Caco-2 (cell line): Measurements from ENCODE around the gene FARP1. TPM values are rescaled to one million over a fixed set of nuclear protein-coding genes. Genes with fewer than 3 reads are reported as not detected.

Experiments used
- BruUV-seq: library from RNA; stranded (reverse); fragments of 400-500 nt; replicated peaks from 2 replicates; lab custom pipeline; 2021; lab: Mats Ljungman, UMichigan
- CTCF ChIA-PET: fragments of 300-600 bp; sonication (Branson Sonifier 250); formaldehyde crosslinking; loops from one replicate; lab custom pipeline; 2022; ENCODE audit warnings: antibody characterized with exemption; lab: Charles Lee
- POLR2A ChIA-PET: fragments of 300-600 bp; sonication (Branson Sonifier 250); formaldehyde crosslinking; loops from one replicate; lab custom pipeline; 2022; ENCODE audit warnings: antibody characterized with exemption; lab: Charles Lee
- DNase-seq, 2 experiments: peaks; one replicate each; pipeline versions ENCODE4 v3.0.0 to v3.0.0-alpha.2; 2020 to 2022
- H3K27me3 ChIP-seq: replicated peaks from 2 replicates; pipeline ENCODE4 v1.6.0; 2011; ENCODE audit warnings: low read length; ENCODE audit not compliant: control insufficient read depth, insufficient read depth
- H3K36me3 ChIP-seq: 2 replicates; pipeline ENCODE4 v1.5.1; 2011; ENCODE audit warnings: low read length; ENCODE audit not compliant: control insufficient read depth, insufficient read depth
- H3K4me1 ChIP-seq: fragments of 250-450 bp; sonication (Bioruptor Pico); 2 replicates; pipeline ENCODE4 v1.5.1; 2020; ENCODE audit warnings: mild to moderate bottlenecking
- H3K4me3 ChIP-seq: 2 replicates; pipeline ENCODE4 v1.5.1; 2011; ENCODE audit warnings: low read depth, mild to moderate bottlenecking, control low read depth, low read length
- H3K9me3 ChIP-seq: fragments of 250-450 bp; sonication (Bioruptor Pico); 2 replicates; pipeline ENCODE4 v1.5.1; 2020; ENCODE audit warnings: mild to moderate bottlenecking, moderate library complexity
- H3K27ac Mint-ChIP-seq: one replicate; pipeline ENCODE4 v1.8.0; 2022; ENCODE audit warnings: mixed read lengths; ENCODE audit not compliant: unreplicated experiment
- H3K27me3 Mint-ChIP-seq: one replicate; pipeline ENCODE4 v1.8.0; 2022; ENCODE audit warnings: mixed read lengths; ENCODE audit not compliant: insufficient read depth, unreplicated experiment
- H3K36me3 Mint-ChIP-seq: one replicate; pipeline ENCODE4 v1.8.0; 2022; ENCODE audit warnings: mild to moderate bottlenecking, mixed read lengths; ENCODE audit not compliant: insufficient read depth, unreplicated experiment
- H3K4me1 Mint-ChIP-seq: one replicate; pipeline ENCODE4 v1.8.0; 2022; ENCODE audit warnings: low read depth, mixed read lengths; ENCODE audit not compliant: unreplicated experiment
- H3K4me3 Mint-ChIP-seq: one replicate; pipeline ENCODE4 v1.8.0; 2022; ENCODE audit warnings: mild to moderate bottlenecking, moderate library complexity, mixed read lengths; ENCODE audit not compliant: unreplicated experiment
- H3K9me3 Mint-ChIP-seq: one replicate; pipeline ENCODE4 v1.8.0; 2022; ENCODE audit warnings: mixed read lengths; ENCODE audit not compliant: unreplicated experiment
- intact Hi-C: fragments of 100-400 bp; cut with micrococcal nuclease; formaldehyde crosslinking; loops from one replicate; pipeline ENCODE4 v1.10.0; 2022; ENCODE audit not compliant: unreplicated experiment
- total RNA-seq: library from RNA; stranded (reverse); gene quantifications from 2 replicates; pipeline ENCODE4 v1.2.3, GENCODE V29; 2022
- TF ChIP-seq, protein P1 (sequence below), 2 experiments: fragments of 200-600 bp in 1 of 2; IDR thresholded peaks; 1 replicate in 1 of 2; 2 replicates in 1 of 2; pipeline versions ENCODE4 v1.5.1 to v1.8.0; 2011 to 2022; ENCODE audit warnings: antibody characterized with exemption in 1 of 2, control low read depth in 1 of 2, inconsistent platforms in 1 of 2, low read depth in 1 of 2, low read length in 1 of 2, mild to moderate bottlenecking in 1 of 2, moderate library complexity in 1 of 2; ENCODE audit not compliant: insufficient read depth in 1 of 2, severe bottlenecking in 1 of 2, unreplicated experiment in 1 of 2

Gene FARP1
- total RNA-seq, 1 experiment from 2014 or later, result 189 TPM

DNA sequence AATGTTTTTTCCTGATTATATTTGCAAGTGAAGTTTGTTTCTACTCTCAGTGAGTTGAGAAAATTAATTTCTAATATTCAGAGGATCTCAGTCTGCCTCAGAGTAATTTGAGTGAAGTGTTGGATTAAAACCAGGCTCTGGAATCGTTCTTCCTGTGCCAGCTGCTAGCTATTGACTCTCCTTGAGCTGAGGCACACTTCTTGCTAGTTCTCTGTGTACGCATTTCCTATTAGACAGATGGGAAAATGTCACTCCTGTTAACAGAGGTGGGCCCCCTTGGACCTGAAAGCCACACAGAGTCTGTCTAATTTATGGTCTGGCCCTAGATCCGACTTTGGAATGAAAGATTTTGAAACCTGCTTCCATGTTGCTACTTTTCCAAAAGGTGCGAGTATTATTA is 141.8 kb downstream of the FARP1 start:
- ChIA-PET CTCF (no interaction called here), POLR2A (no interaction called here)
- peaks cover 9% of the 10 kb centered on the region for H3K4me1 Mint-ChIP-seq
- DNase-seq, result no peak
- no TSS peak for BruUV-seq
- no peaks in the 10 kb centered on the region for H3K27me3 Mint-ChIP-seq
- no peak overlapping the region for H3K4me3 ChIP-seq
- no peaks in the 10 kb centered on the region for H3K36me3 ChIP-seq
- TF ChIP-seq, protein P1, sequence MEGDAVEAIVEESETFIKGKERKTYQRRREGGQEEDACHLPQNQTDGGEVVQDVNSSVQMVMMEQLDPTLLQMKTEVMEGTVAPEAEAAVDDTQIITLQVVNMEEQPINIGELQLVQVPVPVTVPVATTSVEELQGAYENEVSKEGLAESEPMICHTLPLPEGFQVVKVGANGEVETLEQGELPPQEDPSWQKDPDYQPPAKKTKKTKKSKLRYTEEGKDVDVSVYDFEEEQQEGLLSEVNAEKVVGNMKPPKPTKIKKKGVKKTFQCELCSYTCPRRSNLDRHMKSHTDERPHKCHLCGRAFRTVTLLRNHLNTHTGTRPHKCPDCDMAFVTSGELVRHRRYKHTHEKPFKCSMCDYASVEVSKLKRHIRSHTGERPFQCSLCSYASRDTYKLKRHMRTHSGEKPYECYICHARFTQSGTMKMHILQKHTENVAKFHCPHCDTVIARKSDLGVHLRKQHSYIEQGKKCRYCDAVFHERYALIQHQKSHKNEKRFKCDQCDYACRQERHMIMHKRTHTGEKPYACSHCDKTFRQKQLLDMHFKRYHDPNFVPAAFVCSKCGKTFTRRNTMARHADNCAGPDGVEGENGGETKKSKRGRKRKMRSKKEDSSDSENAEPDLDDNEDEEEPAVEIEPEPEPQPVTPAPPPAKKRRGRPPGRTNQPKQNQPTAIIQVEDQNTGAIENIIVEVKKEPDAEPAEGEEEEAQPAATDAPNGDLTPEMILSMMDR (IDR thresholded peaks at IDR 0.05; ENCODE audit: insufficient read depth in 1 of 2, low read depth in 1 of 2, low read length in 1 of 2, severe bottlenecking in 1 of 2, unreplicated experiment in 1 of 2), result no peak
- H3K27ac Mint-ChIP-seq, result no peak overlapping the region
- no peaks in the 10 kb centered on the region for H3K27me3 ChIP-seq
- H3K9me3 ChIP-seq, result no peaks in the 10 kb centered on the region
- no peaks in the 10 kb centered on the region for H3K4me1 ChIP-seq
- intact Hi-C loops, result no loop called here
- no peaks in the 10 kb centered on the region for H3K9me3 Mint-ChIP-seq
- no peak overlapping the region for H3K4me3 Mint-ChIP-seq
- peaks cover 14% of the 10 kb centered on the region for H3K36me3 Mint-ChIP-seq

DNA sequence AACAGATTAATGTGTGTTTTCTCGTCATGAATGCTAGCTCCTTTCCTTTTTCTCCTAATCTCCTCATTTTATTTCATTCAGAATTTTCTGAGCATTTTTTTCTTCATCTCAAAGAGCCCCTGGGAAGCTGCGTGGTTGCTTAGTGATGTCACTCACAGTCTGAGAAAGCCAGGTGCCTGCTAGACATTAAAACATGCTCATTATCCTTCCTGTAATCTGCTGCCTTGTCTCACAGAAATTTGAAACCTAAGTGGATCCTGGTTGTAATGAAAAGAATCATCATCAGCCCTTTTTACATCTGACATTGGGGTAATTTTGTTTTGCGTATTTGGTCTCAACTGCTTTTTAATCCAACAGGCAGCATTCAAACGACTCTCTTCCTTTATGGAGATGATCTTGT is 142.4 kb downstream of the FARP1 start:
- no TSS peak for BruUV-seq
- H3K4me1 Mint-ChIP-seq, result peaks cover 3% of the 10 kb centered on the region
- CTCF ChIA-PET, result no interaction called here

GRCh38 chr13:98285852-98286594 is 143.1 kb downstream of the FARP1 start:
- intact Hi-C loops, result no loop called here
- Mint-ChIP-seq H3K36me3 (peaks cover 22% of the 10 kb centered on the region), H3K9me3 (no peaks in the 10 kb centered on the region), H3K4me1 (no peaks in the 10 kb centered on the region), H3K27me3 (no peaks in the 10 kb centered on the region), H3K27ac (no peak overlapping the region), H3K4me3 (no peak overlapping the region)
- ChIA-PET POLR2A (no interaction called here), CTCF (no interaction called here)
- H3K9me3 ChIP-seq, result no peaks in the 10 kb centered on the region
- TF ChIP-seq, protein P1 (IDR thresholded peaks at IDR 0.05; ENCODE audit: insufficient read depth in 1 of 2, low read depth in 1 of 2, low read length in 1 of 2, severe bottlenecking in 1 of 2, unreplicated experiment in 1 of 2), result no peak
- no peaks in the 10 kb centered on the region for H3K36me3 ChIP-seq
- no peak overlapping the region for H3K4me3 ChIP-seq
- no peak for DNase-seq
- BruUV-seq, result no TSS peak
- no peaks in the 10 kb centered on the region for H3K4me1 ChIP-seq
- no peaks in the 10 kb centered on the region for H3K27me3 ChIP-seq

More for the DNA sequence above, 142.4 kb downstream of the FARP1 start:
- intact Hi-C loops, result no loop called here
- Mint-ChIP-seq H3K27ac (no peak overlapping the region), H3K9me3 (no peaks in the 10 kb centered on the region), H3K4me3 (no peak overlapping the region), H3K36me3 (peaks cover 15% of the 10 kb centered on the region), H3K27me3 (no peaks in the 10 kb centered on the region)
- POLR2A ChIA-PET, result interaction anchor here (0.6 kb wide), 1 partner anchor 17 kb away, joined by 4 read pairs; no protein-coding TSS in a partner anchor
- Histone ChIP-seq H3K4me3 (no peak overlapping the region), H3K4me1 (no peaks in the 10 kb centered on the region), H3K36me3 (no peaks in the 10 kb centered on the region), H3K9me3 (no peaks in the 10 kb centered on the region), H3K27me3 (no peaks in the 10 kb centered on the region)
- TF ChIP-seq, protein P1 (IDR thresholded peaks at IDR 0.05; ENCODE audit: insufficient read depth in 1 of 2, low read depth in 1 of 2, low read length in 1 of 2, severe bottlenecking in 1 of 2, unreplicated experiment in 1 of 2), result no peak
- DNase-seq, result no peak
